Measurements from ENCODE around the gene SLC38A6.

DNA sequence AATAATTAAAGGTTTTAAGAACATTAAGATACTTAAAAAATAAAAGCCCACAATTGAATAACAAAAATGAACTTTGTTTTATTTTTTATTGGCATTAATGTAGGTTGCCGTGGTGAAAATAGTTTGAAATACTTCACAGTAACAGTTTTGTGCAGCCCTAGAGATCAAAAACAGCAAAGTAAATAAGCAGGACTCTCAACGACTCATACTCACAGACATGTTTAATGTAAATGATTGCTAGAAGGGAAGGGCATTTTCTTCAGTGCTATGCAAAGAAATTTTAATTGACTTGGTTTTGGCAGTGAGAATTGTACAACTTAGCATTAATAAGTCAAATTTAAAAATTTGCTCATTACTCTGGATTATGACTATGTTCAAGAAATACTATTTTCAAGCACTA, 16.1 kb upstream of the SLC38A6 start:
- TF ChIP-seq, protein P1, sequence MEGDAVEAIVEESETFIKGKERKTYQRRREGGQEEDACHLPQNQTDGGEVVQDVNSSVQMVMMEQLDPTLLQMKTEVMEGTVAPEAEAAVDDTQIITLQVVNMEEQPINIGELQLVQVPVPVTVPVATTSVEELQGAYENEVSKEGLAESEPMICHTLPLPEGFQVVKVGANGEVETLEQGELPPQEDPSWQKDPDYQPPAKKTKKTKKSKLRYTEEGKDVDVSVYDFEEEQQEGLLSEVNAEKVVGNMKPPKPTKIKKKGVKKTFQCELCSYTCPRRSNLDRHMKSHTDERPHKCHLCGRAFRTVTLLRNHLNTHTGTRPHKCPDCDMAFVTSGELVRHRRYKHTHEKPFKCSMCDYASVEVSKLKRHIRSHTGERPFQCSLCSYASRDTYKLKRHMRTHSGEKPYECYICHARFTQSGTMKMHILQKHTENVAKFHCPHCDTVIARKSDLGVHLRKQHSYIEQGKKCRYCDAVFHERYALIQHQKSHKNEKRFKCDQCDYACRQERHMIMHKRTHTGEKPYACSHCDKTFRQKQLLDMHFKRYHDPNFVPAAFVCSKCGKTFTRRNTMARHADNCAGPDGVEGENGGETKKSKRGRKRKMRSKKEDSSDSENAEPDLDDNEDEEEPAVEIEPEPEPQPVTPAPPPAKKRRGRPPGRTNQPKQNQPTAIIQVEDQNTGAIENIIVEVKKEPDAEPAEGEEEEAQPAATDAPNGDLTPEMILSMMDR (conservative IDR thresholded peaks at IDR 0.05; ENCODE audit: low read length): no peak
- TF ChIP-seq EZH2phosphoT487 (IDR thresholded peaks at IDR 0.05; ENCODE audit: borderline replicate concordance, low read depth, low read length): no peak
